ENCODE measurements around the gene ONECUT1.

ONECUT1 gene

DNA sequence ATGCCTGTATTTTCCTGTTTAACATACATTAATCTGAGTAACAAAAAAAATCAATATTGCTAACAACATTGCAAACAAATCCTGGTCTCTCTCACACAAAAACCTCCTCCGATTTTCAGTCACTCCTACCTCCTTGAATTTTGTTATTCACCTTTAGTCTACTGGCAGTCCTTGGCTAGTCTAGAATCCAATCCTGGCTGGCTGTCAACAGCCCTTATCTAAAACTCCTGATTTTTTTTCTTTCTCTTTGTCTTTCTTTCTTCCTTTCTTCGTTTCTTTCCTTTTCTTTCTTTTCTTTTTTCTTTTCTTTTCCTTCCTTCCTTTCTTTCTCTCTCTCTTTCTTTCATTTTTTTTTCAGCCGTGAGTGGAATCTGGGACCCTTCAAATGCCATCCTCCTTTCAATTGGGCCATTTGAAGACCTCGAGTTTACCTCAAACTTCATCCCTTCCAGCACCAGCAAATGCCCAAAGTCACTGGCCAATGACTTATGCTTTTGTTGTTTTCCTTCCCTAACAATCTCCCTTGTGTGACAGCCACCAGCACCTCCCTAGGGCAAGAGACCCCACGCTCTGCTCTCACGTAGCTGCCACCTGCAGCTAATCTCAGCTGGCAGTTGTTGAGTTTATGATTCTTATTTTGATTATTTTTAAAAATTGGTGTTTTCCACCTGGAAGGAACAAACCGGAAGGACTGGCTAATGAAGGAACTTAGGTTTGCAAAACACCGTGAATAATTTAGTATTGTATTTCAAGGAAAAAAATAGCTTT lies 6.8 kb upstream of the ONECUT1 start:
- no peak for DNase-seq

- DNase-seq = no peak
Measured at GRCh38 chr15:52796228-52796521, 6.0 kb upstream of the ONECUT1 start.

GRCh38 chr15:52795464-52796227 lies 5.5 kb upstream of the ONECUT1 start:
- no peak for DNase-seq

- DNase-seq = no peak
Measured at GRCh38 chr15:52794665-52795463, 4.7 kb upstream of the ONECUT1 start.

- DNase-seq = no peak
Measured at GRCh38 chr15:52791776-52792175, 1.6 kb upstream of the ONECUT1 start.

DNA sequence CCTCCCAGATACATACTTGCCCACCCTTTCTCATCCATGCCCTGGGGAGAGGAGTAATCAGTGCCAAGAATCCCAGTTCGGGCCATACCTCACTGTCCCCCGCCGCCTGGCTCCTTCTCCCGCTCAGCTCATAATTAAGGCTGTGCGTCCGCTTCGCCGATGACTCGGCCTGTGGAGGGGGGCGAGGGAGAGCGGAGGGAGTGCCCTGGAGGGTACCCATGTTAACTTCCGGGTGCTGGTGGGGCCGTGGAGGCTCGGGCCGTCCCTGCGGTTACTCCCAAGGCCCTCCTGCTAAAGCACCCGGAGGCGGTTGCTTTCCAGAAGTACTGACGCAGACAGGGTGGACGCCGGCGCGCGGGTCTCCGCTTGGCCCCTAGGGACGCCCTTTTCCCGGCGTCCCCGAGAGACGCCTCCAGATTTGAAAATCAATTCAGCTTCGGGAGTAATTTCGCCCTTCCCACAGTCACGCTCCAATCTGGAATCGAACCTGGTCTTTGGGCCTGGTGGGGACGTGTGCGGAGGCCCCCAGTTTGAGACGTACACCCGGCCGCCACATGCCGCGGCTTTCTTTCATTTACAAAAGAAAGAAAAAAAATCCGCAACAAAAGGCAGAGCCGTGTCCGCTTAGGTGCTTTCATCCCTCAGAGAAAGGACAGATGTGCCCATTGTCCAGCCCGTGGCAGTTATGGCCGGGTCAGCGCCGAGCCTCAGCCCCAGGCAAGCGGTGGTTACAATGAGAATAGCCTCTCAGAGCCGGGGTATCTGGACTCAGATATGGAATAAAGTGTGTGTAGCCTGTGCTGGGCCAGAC lies 1.0 kb upstream of the ONECUT1 start:
- DNase-seq = no peak

DNA sequence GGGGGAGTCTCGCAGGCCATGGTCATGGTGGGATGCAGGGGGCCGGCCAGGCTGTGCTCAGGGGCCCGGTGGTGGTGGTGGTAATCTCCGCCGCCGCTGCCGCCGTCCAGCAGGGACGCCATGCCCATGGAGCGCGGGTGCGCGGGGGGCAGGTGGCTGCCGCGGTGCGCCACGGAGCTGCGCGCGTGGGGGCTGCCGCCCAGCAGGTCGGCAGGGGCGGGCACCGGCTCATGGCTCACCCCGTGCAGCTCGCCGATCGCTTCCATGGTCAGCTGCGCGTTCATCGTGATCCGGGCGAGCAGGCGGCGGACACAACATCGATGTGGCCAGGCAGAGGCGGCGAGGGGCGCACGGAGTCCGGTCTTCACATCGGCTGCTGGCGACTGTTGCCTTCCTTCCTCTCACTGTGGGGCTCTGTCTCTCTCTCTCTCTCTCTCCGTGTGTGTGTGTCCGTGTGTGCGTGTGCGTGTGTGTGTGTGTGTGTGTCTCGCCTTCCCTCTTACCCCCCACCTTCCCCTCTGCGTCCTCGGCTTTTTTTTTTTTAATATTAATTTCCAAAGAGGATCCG lies 451 bp downstream of the ONECUT1 start:
- no peak for DNase-seq

DNA sequence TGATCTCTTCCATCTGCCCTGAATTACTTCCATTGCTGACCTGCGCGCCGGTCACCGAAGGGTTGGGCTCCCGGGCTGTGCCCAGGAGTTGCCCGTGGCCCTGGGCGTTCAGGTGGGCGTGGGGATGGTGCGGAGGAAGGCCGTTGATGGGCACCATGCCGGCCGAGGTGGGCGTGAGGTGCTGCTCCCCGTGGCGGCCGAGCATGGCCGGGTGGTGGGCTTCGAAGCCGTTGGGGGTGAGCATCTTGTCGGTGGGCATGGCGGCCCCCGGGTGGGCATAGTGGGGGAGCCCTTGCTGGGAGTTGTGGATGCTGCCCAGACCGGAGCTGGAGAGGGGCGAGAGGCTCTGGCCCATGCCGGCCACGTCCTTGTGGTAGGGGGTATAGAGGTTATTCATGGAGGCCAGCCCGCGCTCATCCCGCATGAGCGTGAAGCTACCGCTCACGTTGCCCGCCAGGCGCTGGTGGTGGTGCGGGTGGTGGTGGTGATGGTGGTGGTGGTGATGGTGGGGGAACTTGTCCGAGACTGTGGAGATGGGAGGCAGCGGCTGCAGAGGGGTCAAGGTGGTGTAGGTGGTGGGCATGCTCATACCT lies 1.0 kb downstream of the ONECUT1 start:
- no peak for DNase-seq

GRCh38 chr15:52788099-52788986 lies 1.8 kb downstream of the ONECUT1 start:
- DNase-seq = no peak

GRCh38 chr15:52787549-52788098 lies 2.5 kb downstream of the ONECUT1 start:
- DNase-seq = no peak

- DNase-seq = no peak
Measured at GRCh38 chr15:52787123-52787503, 3.0 kb downstream of the ONECUT1 start.

GRCh38 chr15:52786436-52787122 lies 3.6 kb downstream of the ONECUT1 start:
- no peak for DNase-seq

GRCh38 chr15:52785672-52786406 lies 4.3 kb downstream of the ONECUT1 start:
- DNase-seq = no peak

DNA sequence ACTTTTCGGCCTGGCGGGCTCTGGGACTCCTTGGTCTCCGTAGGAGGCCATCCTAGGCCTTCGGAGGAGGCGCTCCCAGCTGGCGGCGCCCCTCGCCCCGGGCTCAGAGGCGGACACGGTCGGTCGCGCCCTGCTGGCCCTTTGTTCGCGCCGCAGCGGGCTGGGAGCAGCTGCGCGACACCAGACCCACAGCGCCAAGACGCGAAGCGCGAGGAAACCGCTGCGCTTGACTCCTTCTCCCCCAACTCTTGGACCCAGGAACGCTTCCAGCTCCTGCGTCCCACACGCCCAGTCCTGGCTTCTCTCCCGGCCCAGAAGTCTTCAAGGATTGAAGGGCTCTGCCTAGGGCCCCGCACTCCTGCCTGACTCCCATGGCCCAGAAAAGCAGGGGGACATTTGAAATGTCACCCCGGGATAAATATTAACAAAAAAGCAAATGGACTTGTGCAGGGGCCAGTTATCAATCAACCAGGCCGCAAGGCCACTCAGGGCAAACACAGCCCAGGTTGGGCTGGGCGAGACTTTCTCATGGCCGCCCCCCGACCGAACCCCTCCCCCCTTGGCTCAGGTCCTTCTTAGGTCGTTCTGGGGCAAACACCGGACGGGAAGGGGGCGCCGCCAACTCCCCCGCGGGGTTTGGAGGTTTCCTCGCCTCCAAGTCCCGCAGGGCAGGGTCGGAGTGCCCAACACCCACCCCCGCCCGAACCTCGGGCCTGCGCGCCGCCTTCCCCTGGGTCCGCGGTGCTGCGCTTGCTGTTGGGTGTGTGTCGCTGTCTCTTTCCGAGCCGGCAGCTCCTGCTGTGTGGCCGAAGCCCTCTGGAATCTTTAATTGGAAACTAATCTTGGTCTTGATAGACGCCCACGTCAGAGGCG lies 5.1 kb downstream of the ONECUT1 start:
- no peak for DNase-seq

- no peak for DNase-seq
Measured at GRCh38 chr15:52783929-52784798, 6.0 kb downstream of the ONECUT1 start.

DNA sequence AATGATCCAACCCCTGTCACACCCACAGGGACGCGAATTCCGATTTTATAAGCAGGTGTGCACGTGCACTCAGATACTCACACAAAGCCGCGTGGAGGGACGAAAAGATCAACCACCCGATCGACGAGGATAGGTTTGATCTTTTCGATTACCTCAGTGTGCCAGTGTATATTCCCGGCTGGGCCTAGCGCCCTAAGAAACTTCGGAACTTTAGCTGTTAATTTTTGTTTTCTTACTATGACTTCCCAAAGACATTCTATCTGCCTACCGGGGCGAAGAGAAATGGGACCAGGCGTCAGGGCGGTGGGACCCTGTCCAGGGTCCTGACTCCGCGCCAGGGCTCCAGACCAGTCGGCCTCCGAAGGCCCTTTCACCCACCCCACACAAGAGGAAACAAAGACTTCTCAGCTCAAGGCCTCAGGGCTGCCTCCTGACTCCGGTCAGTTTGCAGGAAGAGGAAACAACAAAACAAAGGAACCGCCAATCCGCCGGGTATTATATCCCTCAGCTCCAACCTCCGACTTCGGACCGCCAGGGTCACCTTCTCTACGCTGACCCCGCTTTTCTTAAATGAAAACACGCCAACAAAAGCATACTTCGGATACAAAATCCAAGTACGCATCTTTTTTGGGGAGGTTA lies 6.8 kb downstream of the ONECUT1 start:
- no peak for DNase-seq

DNA sequence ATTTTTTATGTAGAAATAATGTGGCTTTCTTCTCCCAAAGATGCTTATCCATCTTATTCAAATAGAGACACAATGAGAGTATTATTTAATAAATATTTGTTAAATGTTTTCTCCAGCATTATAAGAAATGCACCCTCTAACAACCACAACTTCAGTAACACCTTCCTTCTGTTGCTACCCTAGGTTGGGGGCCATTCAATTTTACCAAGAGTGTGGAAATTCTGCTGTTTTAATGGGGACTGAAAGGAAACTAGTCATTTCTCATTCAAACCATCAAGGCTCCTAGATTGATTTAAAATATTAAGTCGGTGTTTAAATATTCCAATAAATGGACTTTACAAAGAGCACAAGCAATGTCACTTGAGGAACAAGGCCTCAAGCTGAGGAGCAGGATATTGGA lies 7.6 kb downstream of the ONECUT1 start:
- no peak for DNase-seq
